Myometrial cell (primary cell): ENCODE results near the gene GPR84. TPM values are rescaled to one million over a fixed set of nuclear protein-coding genes. Genes with fewer than 3 reads are reported as not detected.

Experiments used
- total RNA-seq: library from RNA; depleted of rRNA; stranded (reverse); fragments of >200 nt; gene quantifications from 2 replicates; pipeline ENCODE4 v1.2.3, GENCODE V29; 2015

Gene GPR84
- not detected in 2 replicates for total RNA-seq

GRCh38 chr12:54364413-54364812 lies at the start of gene GPR84:
TSS of gene GPR84 (minus strand) at chr12:54364486. CDS start at chr12:54363851, 635 bp downstream.

DNA sequence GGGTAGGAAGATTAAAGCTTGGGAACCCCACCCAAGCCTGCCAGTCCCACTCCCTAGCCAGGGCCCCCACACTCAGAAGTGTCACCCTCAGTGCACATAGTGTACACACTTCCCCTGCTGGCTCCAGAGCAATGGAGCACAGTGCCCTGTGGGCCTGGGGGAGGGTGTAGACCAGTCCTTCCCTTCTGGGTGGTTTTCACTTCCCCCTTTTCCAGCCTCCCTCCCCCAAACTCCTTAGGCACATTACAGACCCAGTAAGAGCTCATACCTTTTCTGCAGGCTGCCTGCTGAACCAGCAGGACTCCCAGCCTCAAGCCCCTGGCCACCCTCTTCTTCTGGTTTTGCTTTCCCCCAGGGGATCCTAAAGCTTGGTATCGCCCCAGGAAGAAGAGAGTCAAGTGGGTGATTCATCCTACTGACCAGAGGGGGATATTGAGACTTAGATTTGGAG lies 20.3 kb upstream of the GPR84 start, which contains the start of gene ZNF385A:
ZNF385A (minus strand) TSS at position 143 of the 451 bp plus-strand sequence. CDS start 219 bp downstream, outside the sequence.

DNA sequence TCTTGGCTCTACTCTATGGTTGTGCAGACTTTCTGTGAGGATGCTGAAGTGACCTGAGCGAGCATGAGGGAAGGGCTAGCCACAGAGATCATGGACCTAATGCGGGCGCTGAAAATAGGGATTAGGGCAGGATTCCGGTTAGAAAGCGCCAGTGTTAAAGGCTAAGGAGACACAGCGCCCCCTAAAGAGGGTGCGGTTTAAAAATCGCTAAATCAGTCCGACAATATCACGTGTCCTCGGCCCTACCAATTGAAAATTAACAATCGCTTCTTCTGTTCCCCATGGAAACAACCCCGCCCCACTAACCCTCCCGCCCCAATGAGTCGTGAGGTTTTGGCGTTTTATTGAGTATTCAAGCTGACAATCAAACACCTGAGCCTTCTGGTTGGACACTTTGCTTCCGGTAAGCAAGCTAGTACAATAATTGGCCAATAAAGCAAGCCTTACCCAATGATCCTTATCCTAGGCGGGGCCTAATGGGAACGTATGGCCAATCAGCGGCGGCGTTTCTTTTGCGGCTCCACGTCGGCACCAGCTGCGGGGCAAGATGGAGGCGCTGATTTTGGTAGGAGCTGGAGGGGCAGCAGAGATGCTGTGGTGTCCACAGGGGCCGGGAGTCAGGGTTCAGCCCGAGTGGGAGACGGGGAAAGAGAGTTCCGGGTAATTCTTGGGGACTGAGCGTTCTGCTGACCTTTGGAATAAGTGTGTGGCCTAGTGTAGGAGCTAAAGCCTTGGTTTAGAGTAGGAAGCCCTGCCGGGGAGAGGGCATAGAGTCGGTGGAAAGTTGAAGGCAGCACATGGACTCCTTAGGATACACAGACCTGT lies 39.5 kb downstream of the GPR84 start, which contains the start of gene COPZ1:
COPZ1 (plus strand) TSS at position 515 of the 825 bp plus-strand sequence; CDS start at position 548, 33 bp downstream.

Other genes starting within 250 kb of the GPR84 start
- gene SMUG1, start 175.5 kb downstream of the GPR84 start, total RNA-seq: 55.6 and 57.4 TPM in 2 replicates
- 24.8 and 31.5 TPM in 2 replicates for gene CBX5, start 84.4 kb downstream of the GPR84 start, total RNA-seq
- gene HNRNPA1, start 83.8 kb downstream of the GPR84 start, total RNA-seq: 563 and 784 TPM in 2 replicates
- 0.35 TPM in 1 of 2 replicates, not detected in the other for gene NFE2, start 63.5 kb downstream of the GPR84 start, total RNA-seq
- gene COPZ1, start 39.4 kb downstream of the GPR84 start, total RNA-seq: 297 and 300 TPM in 2 replicates
- 9.2 and 17.9 TPM in 2 replicates for gene ZNF385A, start 20.2 kb upstream of the GPR84 start, total RNA-seq
- gene ITGA5, start 54.8 kb upstream of the GPR84 start, total RNA-seq: 748 and 778 TPM in 2 replicates
- not detected in 2 replicates for gene GTSF1, start 109.1 kb upstream of the GPR84 start, total RNA-seq
- not detected in 2 replicates for gene NCKAP1L, start 133.3 kb upstream of the GPR84 start, total RNA-seq
- gene PDE1B, start 185.1 kb upstream of the GPR84 start, total RNA-seq: not detected in 2 replicates
- not detected in 2 replicates for gene PPP1R1A, start 224.2 kb upstream of the GPR84 start, total RNA-seq